Fibroblast of skin of abdomen (primary cell): Measurements from ENCODE around the gene KMT2B.

Source experiments
- DNase-seq: peaks from one replicate; pipeline ENCODE4 v3.0.0-alpha.2; 2013

KMT2B gene

GRCh38 chr19:35779033-35779432 lies 61.2 kb downstream of the KMT2B start:
- DNase-seq: no peak

- no peak for DNase-seq
Measured at GRCh38 chr19:35780058-35780457, 62.3 kb downstream of the KMT2B start.

- DNase-seq: no peak
Measured at GRCh38 chr19:35780717-35781116, 62.9 kb downstream of the KMT2B start.

- DNase-seq: no peak
Measured at GRCh38 chr19:35781650-35782049, 63.8 kb downstream of the KMT2B start.

- no peak for DNase-seq
Measured at GRCh38 chr19:35782589-35782988, 64.8 kb downstream of the KMT2B start.

DNA sequence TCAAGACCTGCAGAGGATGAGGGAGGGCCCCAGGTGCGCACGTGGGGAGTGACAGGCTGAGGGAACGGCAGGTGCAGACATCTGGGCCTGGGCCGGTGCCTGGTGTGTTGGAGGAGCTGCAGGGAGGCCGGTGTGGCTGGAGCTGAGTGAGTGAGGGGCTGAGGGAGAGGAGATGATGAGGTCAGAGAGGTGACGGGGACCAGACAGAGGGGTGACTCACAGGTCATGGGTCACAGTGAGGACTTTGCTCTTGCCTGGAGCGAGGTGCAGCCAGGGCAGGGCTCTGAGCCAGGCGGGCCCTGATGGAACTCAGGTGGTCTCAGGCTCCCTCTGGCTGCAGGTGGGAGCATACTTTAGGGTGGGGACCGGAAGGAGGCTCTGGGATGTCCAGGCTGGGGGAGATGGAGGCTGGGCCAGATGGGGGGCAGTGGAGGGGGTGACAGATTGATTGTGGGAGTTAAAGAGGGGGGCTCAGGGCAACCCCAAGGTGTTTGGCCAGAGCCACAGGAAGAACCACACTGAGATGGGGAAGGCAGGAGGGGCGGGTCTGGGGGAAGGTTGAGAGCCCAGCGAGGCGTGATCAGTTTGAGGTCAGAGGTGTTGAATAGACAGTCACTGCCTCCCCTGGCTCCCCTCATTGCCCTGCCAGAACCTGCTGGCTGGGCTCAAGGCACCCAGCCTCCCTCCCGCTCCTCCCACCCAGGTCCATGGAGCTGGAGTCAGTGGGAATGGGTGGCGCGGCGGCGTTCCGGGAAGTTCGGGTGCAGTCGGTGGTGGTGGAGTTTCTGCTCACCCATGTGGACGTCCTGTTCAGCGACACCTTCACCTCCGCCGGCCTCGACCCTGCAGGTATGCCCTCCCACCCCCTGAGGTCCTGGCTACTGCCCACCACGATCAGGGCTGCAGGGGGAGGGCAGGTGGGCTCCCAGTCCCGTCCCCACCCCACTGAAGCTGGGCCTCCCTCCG lies 65.9 kb downstream of the KMT2B start:
- DNase-seq: no peak

GRCh38 chr19:35784503-35785338 lies 66.9 kb downstream of the KMT2B start:
- no peak for DNase-seq

DNA sequence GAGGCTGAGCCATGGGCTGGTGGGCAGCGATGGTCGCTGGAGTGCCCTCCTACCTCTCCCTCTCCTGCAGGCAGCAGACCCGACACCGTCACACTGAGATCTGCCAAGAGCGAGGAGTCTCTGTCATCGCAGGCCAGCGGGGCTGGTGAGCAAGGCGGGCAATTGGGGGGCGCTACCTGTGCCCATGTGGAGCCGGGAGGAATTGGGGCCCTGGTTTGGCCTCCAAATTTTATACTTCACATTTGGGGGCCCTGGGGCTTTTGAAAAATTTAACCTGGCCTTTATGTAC lies 67.5 kb downstream of the KMT2B start:
- no peak for DNase-seq

DNA sequence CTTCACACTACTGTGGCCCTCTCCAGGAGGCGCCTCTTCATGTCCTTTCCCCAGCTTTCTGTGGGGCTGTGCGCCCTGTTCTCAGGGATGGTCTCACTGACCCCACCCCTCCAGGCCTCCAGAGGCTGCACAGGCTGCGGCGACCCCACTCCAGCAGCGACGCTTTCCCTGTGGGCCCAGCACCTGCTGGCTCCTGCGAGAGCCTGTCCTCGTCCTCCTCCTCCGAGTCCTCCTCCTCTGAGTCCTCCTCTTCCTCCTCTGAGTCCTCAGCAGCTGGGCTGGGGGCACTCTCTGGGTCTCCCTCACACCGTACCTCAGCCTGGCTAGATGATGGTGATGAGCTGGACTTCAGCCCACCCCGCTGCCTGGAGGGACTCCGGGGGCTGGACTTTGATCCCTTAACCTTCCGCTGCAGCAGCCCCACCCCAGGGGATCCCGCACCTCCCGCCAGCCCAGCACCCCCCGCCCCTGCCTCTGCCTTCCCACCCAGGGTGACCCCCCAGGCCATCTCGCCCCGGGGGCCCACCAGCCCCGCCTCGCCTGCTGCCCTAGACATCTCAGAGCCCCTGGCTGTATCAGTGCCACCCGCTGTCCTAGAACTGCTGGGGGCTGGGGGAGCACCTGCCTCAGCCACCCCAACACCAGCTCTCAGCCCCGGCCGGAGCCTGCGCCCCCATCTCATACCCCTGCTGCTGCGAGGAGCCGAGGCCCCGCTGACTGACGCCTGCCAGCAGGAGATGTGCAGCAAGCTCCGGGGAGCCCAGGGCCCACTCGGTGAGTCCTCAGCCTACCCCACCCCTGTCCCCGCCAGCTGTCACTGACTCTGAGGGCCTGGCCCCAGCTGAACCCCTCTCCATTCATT lies 68.7 kb downstream of the KMT2B start:
- DNase-seq: no peak

DNA sequence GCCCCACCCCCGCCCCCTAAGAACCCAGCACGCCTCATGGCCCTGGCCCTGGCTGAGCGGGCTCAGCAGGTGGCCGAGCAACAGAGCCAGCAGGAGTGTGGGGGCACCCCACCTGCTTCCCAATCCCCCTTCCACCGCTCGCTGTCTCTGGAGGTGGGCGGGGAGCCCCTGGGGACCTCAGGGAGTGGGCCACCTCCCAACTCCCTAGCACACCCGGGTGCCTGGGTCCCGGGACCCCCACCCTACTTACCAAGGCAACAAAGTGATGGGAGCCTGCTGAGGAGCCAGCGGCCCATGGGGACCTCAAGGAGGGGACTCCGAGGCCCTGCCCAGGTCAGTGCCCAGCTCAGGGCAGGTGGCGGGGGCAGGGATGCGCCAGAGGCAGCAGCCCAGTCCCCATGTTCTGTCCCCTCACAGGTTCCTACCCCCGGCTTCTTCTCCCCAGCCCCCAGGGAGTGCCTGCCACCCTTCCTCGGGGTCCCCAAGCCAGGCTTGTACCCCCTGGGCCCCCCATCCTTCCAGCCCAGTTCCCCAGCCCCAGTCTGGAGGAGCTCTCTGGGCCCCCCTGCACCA lies 69.5 kb downstream of the KMT2B start:
- DNase-seq: no peak
